HFFc6 (cell line): ENCODE results near the gene FAM83E. TPM values are rescaled to one million over a fixed set of nuclear protein-coding genes. Genes with fewer than 3 reads are reported as not detected.

Source experiments
- DNase-seq: peaks from one replicate; pipeline ENCODE4 v3.0.0-alpha.2; 2018
- H3K27ac Mint-ChIP-seq: 2 replicates; pipeline ENCODE4 v1.8.0; 2020; ENCODE audit warnings: mild to moderate bottlenecking, mixed read lengths
- H3K27me3 Mint-ChIP-seq: 2 replicates; pipeline ENCODE4 v1.8.0; 2021; ENCODE audit warnings: mild to moderate bottlenecking, moderate library complexity, mixed read lengths; ENCODE audit not compliant: insufficient read depth
- H3K36me3 Mint-ChIP-seq: 2 replicates; pipeline ENCODE4 v1.8.0; 2021; ENCODE audit warnings: low read depth, mixed read lengths
- H3K4me1 Mint-ChIP-seq: 2 replicates; pipeline ENCODE4 v1.8.0; 2020; ENCODE audit warnings: low read depth, mixed read lengths
- H3K4me3 Mint-ChIP-seq: 2 replicates; pipeline ENCODE4 v1.8.0; 2020; ENCODE audit warnings: mild to moderate bottlenecking, moderate library complexity, mixed read lengths
- H3K9me3 Mint-ChIP-seq: 2 replicates; pipeline ENCODE4 v1.8.0; 2020; ENCODE audit warnings: mild to moderate bottlenecking, mixed read lengths
- CTCF ChIP-seq: fragments of 200-600 bp; sonication (generic); IDR thresholded peaks from 2 replicates; pipeline ENCODE4 v1.5.0; 2021; ENCODE audit warnings: antibody characterized with exemption, mild to moderate bottlenecking
- total RNA-seq, 6 experiments: library from RNA; stranded (reverse); fragmentation: NEBNext Ultra II Directional; extraction: Animal tissue kit (Norgen Biotek cat#: 25700); gene quantifications; 2 replicates in 1 of 6; 3 replicates in 5 of 6; pipeline ENCODE4 v1.2.3, GENCODE V29; 2021

Gene FAM83E
- total RNA-seq, 6 experiments from 2014 or later = 0.23 to 0.99 (median 0.54) TPM

- TF ChIP-seq CTCF = no peak
- no peak overlapping the region for H3K4me3 Mint-ChIP-seq
- H3K27ac Mint-ChIP-seq = no peak overlapping the region
- peaks cover 28% of the 10 kb centered on the region for H3K4me1 Mint-ChIP-seq
- H3K27me3 Mint-ChIP-seq = no peaks in the 10 kb centered on the region; the same call in none of the 2 replicates
- peaks cover 9% of the 10 kb centered on the region for H3K36me3 Mint-ChIP-seq
- no peak for DNase-seq
- no peaks in the 10 kb centered on the region for H3K9me3 Mint-ChIP-seq
Observed at GRCh38 chr19:48627865-48628314, 13.0 kb upstream of the FAM83E start.

- no peaks in the 10 kb centered on the region; the same call in none of the 2 replicates for H3K27me3 Mint-ChIP-seq
- TF ChIP-seq CTCF = no peak
- H3K4me3 Mint-ChIP-seq = no peak overlapping the region
- no peak overlapping the region for H3K27ac Mint-ChIP-seq
- H3K9me3 Mint-ChIP-seq = no peaks in the 10 kb centered on the region
- DNase-seq = no peak
- peaks cover 12% of the 10 kb centered on the region for H3K36me3 Mint-ChIP-seq
- peaks cover 26% of the 10 kb centered on the region for H3K4me1 Mint-ChIP-seq
Observed at GRCh38 chr19:48627201-48627864, 12.5 kb upstream of the FAM83E start.

- Mint-ChIP-seq H3K4me1 (peaks cover 27% of the 10 kb centered on the region), H3K36me3 (peaks cover 20% of the 10 kb centered on the region), H3K4me3 (no peak overlapping the region), H3K9me3 (no peaks in the 10 kb centered on the region), H3K27ac (no peak overlapping the region), H3K27me3 (no peaks in the 10 kb centered on the region; the same call in none of the 2 replicates)
- TF ChIP-seq CTCF = no peak
- no peak for DNase-seq
Observed at GRCh38 chr19:48625891-48626327, 11.0 kb upstream of the FAM83E start.

- H3K27me3 Mint-ChIP-seq = no peaks in the 10 kb centered on the region; the same call in 1 of the 2 replicates
- no peak for TF ChIP-seq CTCF
- H3K4me3 Mint-ChIP-seq = peak overlapping the region; percentile 89
- H3K4me1 Mint-ChIP-seq = peaks cover 31% of the 10 kb centered on the region
- DNase-seq = no peak
- H3K9me3 Mint-ChIP-seq = no peaks in the 10 kb centered on the region
- H3K36me3 Mint-ChIP-seq = peaks cover 20% of the 10 kb centered on the region
- peak overlapping the region; percentile 94 for H3K27ac Mint-ChIP-seq
Observed at GRCh38 chr19:48624791-48625723, 10.2 kb upstream of the FAM83E start.

GRCh38 chr19:48624067-48624594 lies 9.3 kb upstream of the FAM83E start:
- DNase-seq = peak; percentile 96
- TF ChIP-seq CTCF = no peak
- Mint-ChIP-seq H3K27me3 (no peaks in the 10 kb centered on the region; the same call in 1 of the 2 replicates), H3K9me3 (no peaks in the 10 kb centered on the region), H3K27ac (peak overlapping the region; percentile 94), H3K4me3 (peak overlapping the region; percentile 89), H3K36me3 (peaks cover 24% of the 10 kb centered on the region), H3K4me1 (peaks cover 38% of the 10 kb centered on the region)
